Adrenal gland (tissue), 12 donors: ENCODE measurements around the gene SLC9B2. TPM values are rescaled to one million over a fixed set of nuclear protein-coding genes. Genes with fewer than 3 reads are reported as not detected.
A peak's percentile ranks its signal among the peaks of the same experiment; 100 is the strongest.

Source experiments
- DNase-seq, 7 donors: peaks; one replicate each; pipeline ENCODE4 v3.0.0-alpha.2; 2019 to 2020
- H3K27ac ChIP-seq, 5 donors: fragments of 200-600 bp; sonication (generic) in 4 of 5; 1 replicate in 3 of 5; 2 replicates in 2 of 5; pipeline versions ENCODE4 v1.5.1 to v1.8.0; 2016 to 2020; ENCODE audit warnings: mild to moderate bottlenecking in 1 of 5
- H3K27me3 ChIP-seq: fragments of 200-600 bp; 2 replicates; pipeline ENCODE4 v1.8.0; 2021
- H3K36me3 ChIP-seq, 2 donors: fragments of 200-600 bp; replicated peaks in 1 of 2; 1 replicate in 1 of 2; 2 replicates in 1 of 2; pipeline versions ENCODE4 v1.5.1 to v1.8.0; 2018 to 2022
- H3K4me1 ChIP-seq, 2 donors: fragments of 200-600 bp; replicated peaks in 1 of 2; 1 replicate in 1 of 2; 2 replicates in 1 of 2; pipeline versions ENCODE4 v1.5.1 to v1.8.0; 2018 to 2021
- H3K4me3 ChIP-seq, 4 donors: fragments of 200-600 bp; sonication (generic) in 3 of 4; one replicate each; pipeline ENCODE4 v1.5.1; 2016 to 2018
- H3K9me3 ChIP-seq, 3 donors: fragments of 200-600 bp; sonication (generic) in 1 of 3; replicated peaks in 1 of 3; 1 replicate in 2 of 3; 2 replicates in 1 of 3; pipeline versions ENCODE4 v1.5.1 to v1.8.0; 2016 to 2021
- POLR2A ChIP-seq, 2 donors: fragments of 450-650 bp; IDR thresholded peaks; one replicate each; pipeline ENCODE4 v1.6.1; 2017; ENCODE audit warnings: antibody characterized with exemption in 2 of 2, mild to moderate bottlenecking in 2 of 2, moderate library complexity in 1 of 2
- WGBS, 4 donors: extraction: QIAGEN DNeasy Blood & Tissue Kit in 2 of 4; methylation state at CpG; one replicate each; pipeline versions ENCODE4 v1.1.5 to v1.1.7; 2013 to 2017; 5-methylcytosine and 5-hydroxymethylcytosine counted together
- intact Hi-C, 2 donors: fragments of 100-400 bp; cut with DNase I; formaldehyde crosslinking; loops; one replicate each; pipeline versions ENCODE4 v1.14.1 to v1.15.0; 2022 to 2023
- polyA plus RNA-seq, 3 donors: library from polyadenylated mRNA; stranded (reverse); fragments of 200-250 nt in 2 of 3; fragments of 350-450 nt in 1 of 3; fragmentation: Illumina TruSeq in 1 of 3; extraction: RNeasy Lipid Tissue Mini Kit (QIAGEN cat#74804) in 1 of 3; gene quantifications; one replicate each; pipeline ENCODE4 v1.2.3, GENCODE V29; 2013 to 2014
- total RNA-seq, 9 donors: library from RNA; depleted of rRNA in 4 of 9; stranded (reverse); fragments of >200 nt in 4 of 9; fragments of 120-200 nt in 1 of 9; fragmentation: NEBNext Ultra II Directional in 1 of 9; extraction: Animal tissue kit (Norgen Biotek cat#: 25700) in 1 of 9; gene quantifications; one replicate each; pipeline versions ENCODE4 v1.1.0 to v1.2.4, GENCODE V29; 2013 to 2023
- TF ChIP-seq, protein P1 (sequence below), 6 experiments: fragments of 450-650 bp in 4 of 6; fragments of 200-600 bp in 2 of 6; sonication (generic) in 1 of 6; IDR thresholded peaks; 1 replicate in 5 of 6; 2 replicates in 1 of 6; pipeline versions ENCODE4 v1.5.1 to v1.8.0; 2016 to 2021; ENCODE audit warnings: antibody characterized with exemption in 6 of 6, mild to moderate bottlenecking in 2 of 6, moderate library complexity in 1 of 6
- donor health status: healthy with polysubstance abuse.
- donor health status: Bipolar disorder and iron deficiency.
- donor health status: DM: yes; HTN: yes; CAD: no.
- donor health status: DM: no; HTN: no; CAD: no.
- donor health status: DM: no; HTN: no; CAD: no.
- donor health status: DM: yes; HTN: yes; CAD: no.

The SLC9B2 gene
- total and polyA plus RNA-seq, 12 donors = 7.2 to 16.3 (median 13.8) TPM

DNA sequence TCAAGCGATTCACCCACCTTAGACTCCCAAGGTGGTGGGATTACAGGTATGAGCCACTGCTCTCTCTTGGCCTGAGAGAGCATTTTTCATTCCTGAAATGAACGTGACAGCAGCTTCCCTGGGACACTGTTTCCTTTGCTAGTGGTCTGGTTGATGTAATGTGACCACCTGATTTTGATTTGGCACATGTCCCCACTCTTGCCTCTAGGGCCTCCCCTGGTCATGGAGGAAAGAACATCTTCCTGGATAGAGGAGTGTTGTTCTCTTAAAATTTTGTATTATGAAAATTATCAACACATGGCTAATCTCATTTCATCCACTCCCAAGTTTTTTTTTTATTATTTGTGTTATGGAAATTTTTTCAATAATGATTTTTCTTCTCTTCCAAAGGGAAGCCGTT lies 23.8 kb downstream of the SLC9B2 start:
- 82 to 91% (median 87%) methylated on average over 3 of the region's 3 CpGs for WGBS, 4 donors
- intact Hi-C loops = no loop called here
- Histone ChIP-seq H3K4me3 (no peak overlapping the region), H3K9me3 (no peaks in the 10 kb centered on the region), H3K4me1 (no peaks in the 10 kb centered on the region), H3K27me3 (no peaks in the 10 kb centered on the region), H3K27ac (no peak overlapping the region), H3K36me3 (no peaks in the 10 kb centered on the region)
- no peak for TF ChIP-seq POLR2A (IDR thresholded peaks at IDR 0.05)
- TF ChIP-seq, protein P1, sequence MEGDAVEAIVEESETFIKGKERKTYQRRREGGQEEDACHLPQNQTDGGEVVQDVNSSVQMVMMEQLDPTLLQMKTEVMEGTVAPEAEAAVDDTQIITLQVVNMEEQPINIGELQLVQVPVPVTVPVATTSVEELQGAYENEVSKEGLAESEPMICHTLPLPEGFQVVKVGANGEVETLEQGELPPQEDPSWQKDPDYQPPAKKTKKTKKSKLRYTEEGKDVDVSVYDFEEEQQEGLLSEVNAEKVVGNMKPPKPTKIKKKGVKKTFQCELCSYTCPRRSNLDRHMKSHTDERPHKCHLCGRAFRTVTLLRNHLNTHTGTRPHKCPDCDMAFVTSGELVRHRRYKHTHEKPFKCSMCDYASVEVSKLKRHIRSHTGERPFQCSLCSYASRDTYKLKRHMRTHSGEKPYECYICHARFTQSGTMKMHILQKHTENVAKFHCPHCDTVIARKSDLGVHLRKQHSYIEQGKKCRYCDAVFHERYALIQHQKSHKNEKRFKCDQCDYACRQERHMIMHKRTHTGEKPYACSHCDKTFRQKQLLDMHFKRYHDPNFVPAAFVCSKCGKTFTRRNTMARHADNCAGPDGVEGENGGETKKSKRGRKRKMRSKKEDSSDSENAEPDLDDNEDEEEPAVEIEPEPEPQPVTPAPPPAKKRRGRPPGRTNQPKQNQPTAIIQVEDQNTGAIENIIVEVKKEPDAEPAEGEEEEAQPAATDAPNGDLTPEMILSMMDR (IDR thresholded peaks at IDR 0.05) = no peak
- DNase-seq = no peak

DNA sequence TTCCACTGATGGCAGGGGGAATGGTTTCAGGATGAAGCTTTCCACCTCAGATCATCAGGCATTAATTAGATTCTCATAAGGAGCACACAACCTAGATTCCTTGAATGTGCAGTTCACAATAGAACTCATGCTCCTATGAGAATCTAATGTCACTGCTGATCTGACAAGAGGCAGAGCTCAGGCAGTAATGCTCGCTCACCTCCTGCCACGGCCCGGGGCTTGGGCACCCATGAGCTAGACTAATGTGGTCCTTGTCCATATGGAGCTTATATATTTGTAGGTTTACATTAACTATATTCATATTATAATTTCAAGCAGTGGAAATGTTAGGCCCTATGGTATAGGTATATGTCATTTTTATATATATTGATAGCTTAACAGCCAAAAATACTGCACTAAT lies 24.4 kb downstream of the SLC9B2 start:
- no peak overlapping the region for H3K27ac ChIP-seq
- DNase-seq = no peak
- WGBS, 4 donors = 94 to 99% (median 98%) methylated on average over 3 of the region's 3 CpGs

DNA sequence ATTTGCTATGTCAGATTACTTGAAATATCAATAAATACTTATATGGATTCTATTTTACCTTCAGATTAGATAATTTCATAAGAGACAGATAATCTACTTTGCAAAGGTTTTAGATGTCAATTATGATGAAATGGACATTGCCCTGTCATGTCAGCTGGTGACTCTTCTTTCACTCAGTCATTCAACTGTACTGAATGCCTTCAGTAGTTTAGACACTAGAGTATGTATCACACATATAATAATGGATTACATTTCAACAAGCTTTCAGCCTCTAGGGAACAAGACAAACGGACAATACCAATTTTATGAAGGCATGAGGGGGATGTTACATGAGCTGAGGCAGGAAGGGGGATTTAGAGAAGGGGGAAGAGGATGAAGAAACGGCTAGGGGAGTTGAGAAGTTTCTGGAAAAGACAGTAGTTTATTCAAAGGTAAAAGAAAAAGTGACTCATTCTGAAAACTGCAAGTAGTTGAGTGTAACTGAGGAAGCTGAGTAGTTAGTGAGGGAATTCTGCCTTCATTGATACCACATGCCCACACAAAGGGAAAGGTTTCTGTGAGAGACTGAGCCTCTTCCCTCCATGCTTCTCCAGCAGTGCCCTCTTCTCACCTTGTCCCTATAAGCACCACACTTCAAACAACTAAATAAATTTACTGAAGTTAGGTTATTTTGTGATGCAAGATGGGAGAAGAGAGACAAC lies 25.7 kb downstream of the SLC9B2 start:
- TF ChIP-seq, protein P1 (IDR thresholded peaks at IDR 0.05) = no peak
- no peak for TF ChIP-seq POLR2A (IDR thresholded peaks at IDR 0.05)
- H3K4me3 ChIP-seq = no peak overlapping the region
- no peaks in the 10 kb centered on the region for H3K9me3 ChIP-seq
- WGBS, 4 donors = 57 to 61% (median 59%) methylated on average over 2 of the region's 2 CpGs
- no peak overlapping the region for H3K27ac ChIP-seq
- intact Hi-C loops = no loop called here
- no peak for DNase-seq
- H3K27me3 ChIP-seq = no peaks in the 10 kb centered on the region
- H3K36me3 ChIP-seq = no peaks in the 10 kb centered on the region
- no peaks in the 10 kb centered on the region for H3K4me1 ChIP-seq

More for the DNA sequence above, 24.4 kb downstream of the SLC9B2 start:
- Histone ChIP-seq H3K36me3 (no peaks in the 10 kb centered on the region), H3K9me3 (no peaks in the 10 kb centered on the region), H3K4me3 (no peak overlapping the region), H3K27me3 (no peaks in the 10 kb centered on the region), H3K4me1 (no peaks in the 10 kb centered on the region)
- intact Hi-C loops = no loop called here
- TF ChIP-seq, protein P1 (IDR thresholded peaks at IDR 0.05) = no peak
- no peak for TF ChIP-seq POLR2A (IDR thresholded peaks at IDR 0.05)

DNA sequence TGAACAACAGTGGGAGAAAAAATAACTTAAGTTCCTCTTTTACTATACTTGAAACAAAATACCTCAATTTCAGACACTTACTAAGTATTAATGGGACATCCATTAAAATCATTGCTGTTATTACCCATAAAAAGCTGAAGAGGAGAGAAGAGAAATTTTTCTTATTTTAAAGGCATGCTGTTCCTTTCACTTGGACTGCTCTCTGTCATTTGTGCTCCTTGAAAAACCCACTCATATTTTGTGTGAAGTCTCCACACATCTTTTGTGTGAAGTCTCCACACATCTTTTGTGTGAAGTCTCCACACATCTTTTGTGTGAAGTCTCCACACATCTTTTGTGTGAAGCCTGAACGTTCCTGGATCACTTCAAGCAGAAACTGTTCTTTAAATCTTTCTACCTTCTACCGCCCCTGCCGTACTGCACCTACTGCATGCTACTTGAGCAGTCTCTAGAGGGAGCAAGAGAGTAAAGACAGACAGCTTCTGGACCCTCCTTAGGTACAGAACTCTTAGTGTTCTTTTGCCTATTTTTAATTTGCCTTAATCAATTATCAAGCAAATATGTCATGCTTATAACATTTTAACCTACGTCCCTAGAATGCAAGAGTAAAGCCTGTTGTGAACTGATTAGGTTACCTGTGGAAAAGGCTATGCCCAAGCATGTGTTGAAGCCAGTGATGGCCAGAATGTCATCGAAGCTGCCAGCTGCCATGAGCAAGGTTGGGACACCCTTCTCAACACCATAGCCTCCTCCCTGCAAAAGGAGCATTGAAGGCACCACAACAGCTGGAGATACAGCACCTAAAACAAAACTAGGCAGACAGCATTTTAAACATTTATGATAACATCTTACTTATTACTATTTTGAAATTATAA lies 29.9 kb downstream of the SLC9B2 start:
- no peaks in the 10 kb centered on the region for H3K9me3 ChIP-seq
- no peaks in the 10 kb centered on the region for H3K4me1 ChIP-seq
- intact Hi-C loops = no loop called here
- H3K27ac ChIP-seq = no peak overlapping the region
- peak in 6 of 7 donors; percentile 18 to 60 (median 36) for DNase-seq
- 36 to 53% (median 43%) methylated on average over 5 of the region's 5 CpGs for WGBS, 4 donors
- no peaks in the 10 kb centered on the region for H3K27me3 ChIP-seq
- H3K4me3 ChIP-seq = no peak overlapping the region
- TF ChIP-seq POLR2A (IDR thresholded peaks at IDR 0.05) = no peak
- TF ChIP-seq, protein P1 (IDR thresholded peaks at IDR 0.05) = peak; percentile 43 to 70 (median 58)
- H3K36me3 ChIP-seq = no peaks in the 10 kb centered on the region
